ENCODE measurements around the gene IFI44. TPM values are rescaled to one million over a fixed set of nuclear protein-coding genes. Genes with fewer than 3 reads are reported as not detected.

The IFI44 gene
- total and polyA plus RNA-seq, 2 of the 13 experiments (the other 11 are each of a cell fraction or from before 2014, with no cell fraction given), result not detected

DNA sequence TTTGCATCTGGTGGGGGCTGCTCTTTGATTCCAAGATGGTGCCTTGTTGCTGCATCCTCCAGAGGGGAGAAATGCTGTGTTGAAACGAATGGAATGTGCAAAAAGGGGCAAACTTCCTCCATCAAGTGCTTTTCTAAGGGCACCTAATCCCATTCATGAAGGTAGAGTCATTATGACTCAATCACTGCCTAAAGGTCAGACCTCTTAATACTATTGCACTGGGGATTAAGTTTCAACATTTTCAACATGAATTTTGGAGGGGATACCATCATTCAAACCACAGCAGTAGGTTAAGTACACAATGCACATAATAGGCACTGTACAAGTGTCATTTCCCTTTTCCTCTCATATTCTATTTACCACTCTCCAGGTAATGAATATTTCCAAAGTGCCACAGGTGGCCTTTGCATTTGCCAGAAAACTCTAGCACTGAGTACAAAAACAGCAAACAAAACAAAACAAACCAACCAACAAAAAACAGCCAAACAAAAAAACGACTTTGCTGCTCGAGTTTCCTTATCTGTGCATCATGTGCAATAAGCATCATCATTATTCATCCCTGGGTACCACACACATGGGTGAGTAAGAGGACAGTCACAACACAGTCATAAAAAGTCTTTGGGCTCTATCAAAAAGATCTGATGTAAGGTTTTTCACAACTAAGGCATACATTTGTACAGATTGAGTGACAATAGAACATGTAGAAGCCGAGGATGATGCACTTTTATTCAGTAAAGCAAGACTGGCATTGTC, 42.5 kb downstream of the IFI44 start:
- ChIA-PET CTCF (ENCODE audit: low intra/inter-chr PET ratio, low total read pairs) (no interaction called here), POLR2A (no interaction called here)
- in situ Hi-C loops (cut with HindIII; ENCODE audit: extremely low pct_ligation_motif_present, low pct_unique_long_range_greater_than_20kb) (no loop called here), intact Hi-C loops (cut with micrococcal nuclease; ENCODE audit: unreplicated experiment) (no loop called here)
- ATAC-seq (no peak), FAIRE-seq (no peak), DNase-seq (ENCODE audit: low spot score) (no peak)
- H3K4me1 ChIP-seq (ENCODE audit: insufficient read depth, low read length), result no peaks in the 10 kb centered on the region
- H3K9ac ChIP-seq (ENCODE audit: insufficient read depth, low read depth, low read length), result no peak overlapping the region
- TF ChIP-seq ZNF354B (CRISPR knock-in tag; IDR thresholded peaks at IDR 0.05) (no peak), ZNF713 (CRISPR knock-in tag; IDR thresholded peaks at IDR 0.05) (no peak), ZSCAN20 (CRISPR knock-in tag; IDR thresholded peaks at IDR 0.05; ENCODE audit: borderline replicate concordance) (no peak), NCOA1 (CRISPR knock-in tag; IDR thresholded peaks at IDR 0.05) (no peak), CBX5 (CRISPR knock-in tag; IDR thresholded peaks at IDR 0.05; ENCODE audit: borderline replicate concordance) (no peak), ZNF557 (CRISPR knock-in tag; IDR thresholded peaks at IDR 0.05) (no peak)
- TF ChIP-seq, protein P1, sequence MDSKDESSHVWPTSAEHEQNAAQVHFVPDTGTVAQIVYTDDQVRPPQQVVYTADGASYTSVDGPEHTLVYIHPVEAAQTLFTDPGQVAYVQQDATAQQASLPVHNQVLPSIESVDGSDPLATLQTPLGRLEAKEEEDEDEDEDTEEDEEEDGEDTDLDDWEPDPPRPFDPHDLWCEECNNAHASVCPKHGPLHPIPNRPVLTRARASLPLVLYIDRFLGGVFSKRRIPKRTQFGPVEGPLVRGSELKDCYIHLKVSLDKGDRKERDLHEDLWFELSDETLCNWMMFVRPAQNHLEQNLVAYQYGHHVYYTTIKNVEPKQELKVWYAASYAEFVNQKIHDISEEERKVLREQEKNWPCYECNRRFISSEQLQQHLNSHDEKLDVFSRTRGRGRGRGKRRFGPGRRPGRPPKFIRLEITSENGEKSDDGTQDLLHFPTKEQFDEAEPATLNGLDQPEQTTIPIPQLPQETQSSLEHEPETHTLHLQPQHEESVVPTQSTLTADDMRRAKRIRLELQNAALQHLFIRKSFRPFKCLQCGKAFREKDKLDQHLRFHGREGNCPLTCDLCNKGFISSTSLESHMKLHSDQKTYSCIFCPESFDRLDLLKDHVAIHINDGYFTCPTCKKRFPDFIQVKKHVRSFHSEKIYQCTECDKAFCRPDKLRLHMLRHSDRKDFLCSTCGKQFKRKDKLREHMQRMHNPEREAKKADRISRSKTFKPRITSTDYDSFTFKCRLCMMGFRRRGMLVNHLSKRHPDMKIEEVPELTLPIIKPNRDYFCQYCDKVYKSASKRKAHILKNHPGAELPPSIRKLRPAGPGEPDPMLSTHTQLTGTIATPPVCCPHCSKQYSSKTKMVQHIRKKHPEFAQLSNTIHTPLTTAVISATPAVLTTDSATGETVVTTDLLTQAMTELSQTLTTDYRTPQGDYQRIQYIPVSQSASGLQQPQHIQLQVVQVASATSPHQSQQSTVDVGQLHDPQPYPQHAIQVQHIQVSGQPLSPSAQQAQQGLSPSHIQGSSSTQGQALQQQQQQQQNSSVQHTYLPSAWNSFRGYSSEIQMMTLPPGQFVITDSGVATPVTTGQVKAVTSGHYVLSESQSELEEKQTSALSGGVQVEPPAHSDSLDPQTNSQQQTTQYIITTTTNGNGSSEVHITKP (CRISPR knock-in tag; IDR thresholded peaks at IDR 0.05; ENCODE audit: low read depth), result no peak
- TF ChIP-seq, protein P2, sequence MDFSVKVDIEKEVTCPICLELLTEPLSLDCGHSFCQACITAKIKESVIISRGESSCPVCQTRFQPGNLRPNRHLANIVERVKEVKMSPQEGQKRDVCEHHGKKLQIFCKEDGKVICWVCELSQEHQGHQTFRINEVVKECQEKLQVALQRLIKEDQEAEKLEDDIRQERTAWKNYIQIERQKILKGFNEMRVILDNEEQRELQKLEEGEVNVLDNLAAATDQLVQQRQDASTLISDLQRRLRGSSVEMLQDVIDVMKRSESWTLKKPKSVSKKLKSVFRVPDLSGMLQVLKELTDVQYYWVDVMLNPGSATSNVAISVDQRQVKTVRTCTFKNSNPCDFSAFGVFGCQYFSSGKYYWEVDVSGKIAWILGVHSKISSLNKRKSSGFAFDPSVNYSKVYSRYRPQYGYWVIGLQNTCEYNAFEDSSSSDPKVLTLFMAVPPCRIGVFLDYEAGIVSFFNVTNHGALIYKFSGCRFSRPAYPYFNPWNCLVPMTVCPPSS (IDR thresholded peaks at IDR 0.05), result no peak
- TF ChIP-seq, protein P3, sequence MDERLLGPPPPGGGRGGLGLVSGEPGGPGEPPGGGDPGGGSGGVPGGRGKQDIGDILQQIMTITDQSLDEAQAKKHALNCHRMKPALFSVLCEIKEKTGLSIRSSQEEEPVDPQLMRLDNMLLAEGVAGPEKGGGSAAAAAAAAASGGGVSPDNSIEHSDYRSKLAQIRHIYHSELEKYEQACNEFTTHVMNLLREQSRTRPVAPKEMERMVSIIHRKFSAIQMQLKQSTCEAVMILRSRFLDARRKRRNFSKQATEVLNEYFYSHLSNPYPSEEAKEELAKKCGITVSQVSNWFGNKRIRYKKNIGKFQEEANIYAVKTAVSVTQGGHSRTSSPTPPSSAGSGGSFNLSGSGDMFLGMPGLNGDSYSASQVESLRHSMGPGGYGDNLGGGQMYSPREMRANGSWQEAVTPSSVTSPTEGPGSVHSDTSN (CRISPR knock-in tag; IDR thresholded peaks at IDR 0.05), result no peak
- TF ChIP-seq, protein P4, sequence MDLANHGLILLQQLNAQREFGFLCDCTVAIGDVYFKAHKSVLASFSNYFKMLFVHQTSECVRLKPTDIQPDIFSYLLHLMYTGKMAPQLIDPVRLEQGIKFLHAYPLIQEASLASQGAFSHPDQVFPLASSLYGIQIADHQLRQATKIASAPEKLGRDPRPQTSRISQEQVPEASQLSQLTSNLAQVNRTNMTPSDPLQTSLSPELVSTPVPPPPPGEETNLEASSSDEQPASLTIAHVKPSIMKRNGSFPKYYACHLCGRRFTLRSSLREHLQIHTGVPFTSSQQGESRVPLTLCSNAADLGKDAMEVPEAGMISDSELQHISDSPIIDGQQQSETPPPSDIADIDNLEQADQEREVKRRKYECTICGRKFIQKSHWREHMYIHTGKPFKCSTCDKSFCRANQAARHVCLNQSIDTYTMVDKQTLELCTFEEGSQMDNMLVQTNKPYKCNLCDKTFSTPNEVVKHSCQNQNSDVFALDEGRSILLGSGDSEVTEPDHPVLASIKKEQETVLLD (CRISPR knock-in tag; IDR thresholded peaks at IDR 0.05; ENCODE audit: low read depth), result no peak
- no peaks in the 10 kb centered on the region for H4K20me1 ChIP-seq (ENCODE audit: insufficient read depth, low read length)
- no peak overlapping the region for H3K4me2 ChIP-seq (ENCODE audit: low read depth, low read length)
- no peaks in the 10 kb centered on the region for H3K27me3 ChIP-seq (ENCODE audit: control insufficient read depth in 1 of 2, insufficient read depth in 2 of 2, low read length in 2 of 2)
- WGBS (ENCODE audit: low lambda C conversion rate), result 0% methylated on average over 4 of the region's 4 CpGs
- BruUV-seq (replicated peaks), result no TSS peak
- no peak overlapping the region for H2AFZ ChIP-seq (ENCODE audit: low read length)
- no peaks in the 10 kb centered on the region for H3K79me2 ChIP-seq (ENCODE audit: insufficient read depth, low read length)
- H3K4me3 ChIP-seq (replicated peaks in 1 of 3; ENCODE audit: insufficient read depth in 1 of 3, low read depth in 2 of 3, low read length in 3 of 3), result no peak overlapping the region
- no peak overlapping the region for H3K27ac ChIP-seq (ENCODE audit: extremely low read length, insufficient read depth, low read length)
- H3K36me3 ChIP-seq (replicated peaks in 1 of 2; ENCODE audit: control insufficient read depth in 1 of 2, insufficient read depth in 2 of 2, low read length in 2 of 2), result no peaks in the 10 kb centered on the region
- H3K9me3 ChIP-seq (ENCODE audit: low read length), result no peaks in the 10 kb centered on the region; the same call in 1 of the 2 replicates

Measured in HepG2 (cell line).